T-helper 17 cell (primary cell): ENCODE results near the gene ZBTB7B. TPM values are rescaled to one million over a fixed set of nuclear protein-coding genes. Genes with fewer than 3 reads are reported as not detected.

Source experiments
- ATAC-seq: fragments of 150-1000 bp; cut with Tn5 transposase; 2 replicates; pipeline ENCODE4 v1.10.0; 2021; ENCODE audit warnings: mild to moderate bottlenecking, moderate library complexity
- DNase-seq, 3 donors: peaks; one replicate each; pipeline versions ENCODE4 v3.0.0 to v3.0.0-alpha.2; 2020 to 2021
- H3K9me3 ChIP-seq: one replicate; pipeline ENCODE4 v1.7.0; 2013; ENCODE audit warnings: low read length, mild to moderate bottlenecking; ENCODE audit not compliant: control insufficient read depth, poor library complexity, severe bottlenecking
- H3K27ac Mint-ChIP-seq: one replicate; pipeline ENCODE4 v1.8.0; 2022; ENCODE audit warnings: mild to moderate bottlenecking, moderate library complexity, mixed read lengths
- H3K27me3 Mint-ChIP-seq: one replicate; pipeline ENCODE4 v1.8.0; 2022; ENCODE audit warnings: mixed read lengths
- H3K36me3 Mint-ChIP-seq: one replicate; pipeline ENCODE4 v1.8.0; 2022; ENCODE audit warnings: low read depth, mixed read lengths
- H3K4me1 Mint-ChIP-seq: one replicate; pipeline ENCODE4 v1.8.0; 2022; ENCODE audit warnings: mild to moderate bottlenecking, mixed read lengths
- H3K4me3 Mint-ChIP-seq: one replicate; pipeline ENCODE4 v1.8.0; 2022; ENCODE audit warnings: mild to moderate bottlenecking, moderate library complexity, mixed read lengths
- total RNA-seq, 4 donors: library from RNA in 2 of 4; stranded (reverse) in 2 of 4; gene quantifications; one replicate each; pipeline ENCODE4 v1.2.3 and lab custom pipeline; 2022 to 2026

ZBTB7B gene
- total RNA-seq, 2 donors from 2014 or later: 63.8 to 73.6 TPM

DNA sequence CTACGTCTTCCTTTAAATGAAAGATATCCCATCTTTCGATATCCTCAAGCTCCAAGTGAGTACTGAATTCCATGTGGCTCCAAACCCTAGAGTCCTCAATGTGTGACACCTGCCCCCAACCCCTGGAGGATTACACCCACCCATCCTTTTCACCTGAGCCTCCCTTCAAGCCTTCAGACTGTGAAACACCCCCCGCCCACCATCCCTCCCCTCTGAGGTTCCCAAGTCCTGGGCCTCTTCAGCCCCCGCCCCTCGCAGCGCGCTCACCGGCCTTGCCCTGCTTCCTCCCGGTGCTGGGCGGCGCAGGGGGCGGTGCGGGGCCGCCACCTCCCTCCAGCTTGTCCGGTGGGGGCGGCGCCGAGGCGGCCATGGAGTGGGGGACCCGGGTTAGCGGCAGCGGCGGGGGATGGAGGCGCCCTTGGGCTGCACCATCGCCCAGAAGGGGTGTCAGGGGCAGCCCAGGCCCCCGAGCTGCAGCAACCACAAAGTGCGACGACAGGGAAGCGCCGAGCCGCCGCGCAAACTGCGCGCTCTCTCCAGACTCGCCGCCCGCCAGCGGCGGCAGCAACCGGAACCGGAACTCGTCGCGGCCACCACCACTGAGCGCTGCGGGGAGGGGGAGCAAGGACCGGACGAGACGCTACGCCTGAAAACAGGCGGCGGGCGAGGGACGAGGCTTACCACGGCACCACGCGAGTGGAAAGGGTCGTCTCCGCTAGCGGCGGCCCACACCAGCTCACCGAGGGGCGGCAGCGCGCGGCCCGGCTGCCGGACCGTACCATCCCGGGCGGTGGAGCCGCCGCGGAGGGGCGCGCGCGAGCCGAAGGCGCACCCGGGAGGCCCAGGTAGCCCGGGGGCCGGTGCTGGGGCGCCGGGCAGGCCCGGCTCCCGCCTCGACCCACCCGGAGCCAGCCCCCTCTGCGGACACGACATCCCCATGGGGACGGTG, 41.1 kb upstream of the ZBTB7B start, which contains the start of gene PYGO2:
TSS of gene PYGO2 (minus strand) at position 576 of the 949 bp plus-strand sequence. CDS start at position 370, 206 bp downstream.
- H3K36me3 Mint-ChIP-seq: peaks cover 3% of the 10 kb centered on the region
- H3K4me1 Mint-ChIP-seq: peaks cover 29% of the 10 kb centered on the region

DNA sequence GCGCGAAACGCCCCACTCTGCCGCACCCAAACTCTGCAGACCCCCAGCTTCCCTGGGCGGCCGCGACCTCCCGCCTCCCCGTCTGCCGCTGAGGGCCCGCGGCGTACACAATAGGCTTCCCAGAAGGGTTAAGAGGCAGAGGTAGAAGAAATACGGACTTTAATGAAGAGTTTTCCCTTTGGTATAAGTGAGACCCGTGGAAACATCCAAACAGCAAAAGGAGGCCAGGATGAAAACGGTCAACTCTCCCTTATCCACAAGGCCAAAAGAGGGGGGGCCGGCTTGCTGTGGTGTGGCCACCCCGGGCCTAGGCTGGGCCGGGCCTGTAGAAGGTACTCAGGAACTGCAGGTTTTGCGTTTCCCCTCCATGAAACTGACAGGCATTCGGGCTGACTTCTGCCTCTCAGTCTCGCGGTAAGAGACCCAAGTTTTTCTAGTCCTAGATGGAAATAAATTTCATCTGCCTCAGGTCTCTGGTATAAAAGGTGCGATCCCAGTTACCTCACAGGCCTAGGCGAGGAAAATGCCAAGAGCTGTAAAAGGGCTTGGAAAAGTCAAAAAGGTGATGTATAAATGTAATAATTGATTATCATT, 40.3 kb upstream of the ZBTB7B start:
- H3K36me3 Mint-ChIP-seq: peaks cover 3% of the 10 kb centered on the region
- H3K4me3 Mint-ChIP-seq: peak overlapping the region; percentile 85
- H3K27ac Mint-ChIP-seq: peak overlapping the region; percentile 92
- no peaks in the 10 kb centered on the region for H3K27me3 Mint-ChIP-seq
- peaks cover 30% of the 10 kb centered on the region for H3K4me1 Mint-ChIP-seq
- no peaks in the 10 kb centered on the region for H3K9me3 ChIP-seq
- ATAC-seq (peak; percentile 20), DNase-seq (no peak)

More for the DNA sequence above, 41.1 kb upstream of the ZBTB7B start, which contains the start of gene PYGO2:
- no peaks in the 10 kb centered on the region for H3K9me3 ChIP-seq
- ATAC-seq (peak; percentile 80), DNase-seq (peak; percentile 71 to 81 (median 79))
- Mint-ChIP-seq H3K27me3 (no peaks in the 10 kb centered on the region), H3K27ac (peak within 1 kb of the TSS; percentile 92), H3K4me3 (peak within 1 kb of the TSS; percentile 95)

DNA sequence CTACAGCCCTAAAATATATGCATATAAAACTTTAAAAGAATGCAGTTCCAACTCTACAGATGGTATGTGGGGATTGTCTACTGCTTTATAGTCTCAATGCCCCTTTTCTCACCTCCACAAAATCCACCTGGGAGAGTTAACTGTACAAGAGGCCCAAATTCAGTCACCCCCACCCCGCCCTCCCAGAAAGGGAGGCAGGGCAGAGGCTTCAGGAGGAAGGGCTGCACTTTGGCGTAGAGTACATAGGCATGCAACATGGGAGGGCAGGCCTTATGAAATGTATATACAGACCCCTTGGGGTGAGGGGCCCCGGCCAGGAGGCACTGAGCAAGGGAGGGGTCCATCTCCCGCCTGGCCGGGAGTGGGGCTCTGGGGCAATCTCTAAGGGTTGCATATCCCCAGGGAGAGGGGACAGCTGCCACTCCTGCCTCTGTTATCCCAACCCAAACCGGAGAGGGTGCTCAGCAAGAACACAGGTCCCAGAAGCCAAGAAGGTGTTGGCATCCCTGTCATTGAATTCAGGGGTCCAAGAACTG, 39.7 kb upstream of the ZBTB7B start:
- peak overlapping the region; percentile 85 for H3K4me3 Mint-ChIP-seq
- no peaks in the 10 kb centered on the region for H3K27me3 Mint-ChIP-seq
- peaks cover 3% of the 10 kb centered on the region for H3K36me3 Mint-ChIP-seq
- peaks cover 31% of the 10 kb centered on the region for H3K4me1 Mint-ChIP-seq
- H3K9me3 ChIP-seq: no peaks in the 10 kb centered on the region
- no peak for DNase-seq
- peak overlapping the region; percentile 92 for H3K27ac Mint-ChIP-seq
- ATAC-seq: no peak

DNA sequence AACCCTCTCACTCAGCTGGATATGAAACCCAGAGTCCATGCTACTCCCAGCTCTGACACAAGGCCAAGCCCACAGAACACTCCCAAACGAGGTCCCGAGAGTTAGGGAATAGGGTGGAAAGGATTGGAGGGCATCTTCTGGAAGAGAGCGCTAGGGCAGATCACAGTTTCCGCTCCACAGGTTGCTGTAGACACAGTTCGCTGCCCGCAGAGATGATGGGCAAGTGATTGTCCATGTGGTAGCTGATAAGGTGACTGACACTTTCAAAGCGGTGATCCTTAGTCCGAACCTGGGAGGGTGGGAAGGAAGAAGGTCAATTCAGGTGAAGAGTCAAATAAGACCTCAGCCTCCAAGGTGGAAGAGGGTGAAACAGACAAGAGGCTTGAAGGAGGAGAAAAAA, 39.0 kb upstream of the ZBTB7B start:
- H3K4me1 Mint-ChIP-seq: peaks cover 31% of the 10 kb centered on the region
- H3K4me3 Mint-ChIP-seq: peak overlapping the region; percentile 61
- ATAC-seq (no peak), DNase-seq (no peak)
- H3K9me3 ChIP-seq: no peaks in the 10 kb centered on the region
- no peaks in the 10 kb centered on the region for H3K27me3 Mint-ChIP-seq
- peaks cover 6% of the 10 kb centered on the region for H3K36me3 Mint-ChIP-seq
- peak overlapping the region; percentile 66 for H3K27ac Mint-ChIP-seq

DNA sequence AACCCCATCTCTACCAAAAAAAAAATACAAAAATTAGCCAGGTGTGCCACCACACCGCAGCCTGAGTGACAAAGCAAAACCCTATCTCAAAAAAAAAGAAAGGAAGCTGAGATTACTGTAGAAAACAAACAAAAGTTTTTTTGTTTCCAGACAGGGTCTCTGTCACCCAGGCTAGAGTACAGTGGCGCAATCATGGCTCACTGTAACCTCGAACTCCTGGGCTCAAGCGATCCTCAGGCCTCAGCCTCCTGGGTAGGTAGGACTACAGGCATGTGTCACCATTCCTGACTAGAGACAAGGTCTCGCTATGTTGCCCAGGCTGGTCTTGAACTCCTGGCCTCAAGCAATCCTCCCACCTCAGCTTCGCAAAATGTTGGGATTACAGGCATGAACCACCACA, 38.2 kb upstream of the ZBTB7B start:
- ATAC-seq (no peak), DNase-seq (no peak)
- H3K4me3 Mint-ChIP-seq: no peak overlapping the region
- no peaks in the 10 kb centered on the region for H3K27me3 Mint-ChIP-seq
- H3K4me1 Mint-ChIP-seq: peaks cover 29% of the 10 kb centered on the region
- peak overlapping the region; percentile 66 for H3K27ac Mint-ChIP-seq
- H3K36me3 Mint-ChIP-seq: peaks cover 11% of the 10 kb centered on the region
- no peaks in the 10 kb centered on the region for H3K9me3 ChIP-seq

DNA sequence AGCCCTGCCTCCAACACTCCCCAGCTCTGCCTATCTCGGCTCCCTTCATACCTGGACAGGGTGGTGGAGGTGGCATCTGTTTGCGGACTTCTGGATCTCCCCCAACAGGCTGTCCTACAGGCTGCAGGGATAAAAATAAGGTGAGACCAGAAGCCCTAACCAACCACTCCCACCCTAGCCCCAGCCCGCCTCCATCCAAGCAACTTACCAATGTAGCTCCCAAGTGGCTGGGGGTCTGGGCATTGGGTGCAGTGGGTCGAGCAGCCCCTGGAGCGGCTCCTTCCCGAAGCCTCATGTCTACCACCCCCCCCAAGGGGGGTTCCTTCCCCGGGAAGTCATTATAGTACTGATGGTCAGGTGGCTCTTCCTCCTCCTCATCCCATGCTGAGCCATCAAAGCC, 36.5 kb upstream of the ZBTB7B start:
- H3K4me1 Mint-ChIP-seq: peaks cover 24% of the 10 kb centered on the region
- H3K9me3 ChIP-seq: no peaks in the 10 kb centered on the region
- DNase-seq (no peak), ATAC-seq (no peak)
- H3K27ac Mint-ChIP-seq: no peak overlapping the region
- H3K27me3 Mint-ChIP-seq: no peaks in the 10 kb centered on the region
- peaks cover 12% of the 10 kb centered on the region for H3K36me3 Mint-ChIP-seq
- no peak overlapping the region for H3K4me3 Mint-ChIP-seq

DNA sequence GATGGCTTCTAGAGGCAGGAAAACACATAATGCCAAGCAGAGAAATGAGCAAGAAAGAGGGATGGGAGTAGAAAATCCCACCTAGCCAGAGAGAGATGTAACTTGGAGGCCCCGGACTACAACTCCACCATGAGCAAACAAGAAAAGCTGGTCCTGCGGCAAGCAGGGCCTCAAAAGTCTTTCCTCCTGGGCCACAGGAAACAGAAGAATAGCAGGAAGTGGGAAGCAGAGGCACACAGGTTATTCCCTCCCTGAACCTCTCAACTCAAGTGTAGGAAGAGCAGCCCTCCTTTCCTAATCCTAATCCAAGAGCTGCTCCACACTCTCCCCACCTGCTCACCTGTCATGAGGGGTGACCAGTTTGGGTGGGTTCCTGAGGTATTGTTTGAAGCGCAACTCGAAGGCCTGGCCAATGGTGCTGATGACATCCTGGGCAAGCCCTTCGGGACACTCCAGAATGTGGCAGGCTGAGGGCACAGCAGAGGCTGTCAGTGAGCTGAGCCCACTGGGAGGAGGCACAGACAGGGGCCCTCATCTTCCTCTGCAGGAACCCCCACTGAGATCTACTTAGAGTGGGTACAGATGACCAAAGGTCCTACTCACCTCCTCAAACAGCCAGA, 35.2 kb upstream of the ZBTB7B start:
- H3K4me1 Mint-ChIP-seq: peaks cover 32% of the 10 kb centered on the region
- DNase-seq (no peak), ATAC-seq (no peak)
- H3K9me3 ChIP-seq: no peaks in the 10 kb centered on the region
- peak overlapping the region; percentile 87 for H3K27ac Mint-ChIP-seq
- no peak overlapping the region for H3K4me3 Mint-ChIP-seq
- H3K36me3 Mint-ChIP-seq: peaks cover 12% of the 10 kb centered on the region
- H3K27me3 Mint-ChIP-seq: no peaks in the 10 kb centered on the region

DNA sequence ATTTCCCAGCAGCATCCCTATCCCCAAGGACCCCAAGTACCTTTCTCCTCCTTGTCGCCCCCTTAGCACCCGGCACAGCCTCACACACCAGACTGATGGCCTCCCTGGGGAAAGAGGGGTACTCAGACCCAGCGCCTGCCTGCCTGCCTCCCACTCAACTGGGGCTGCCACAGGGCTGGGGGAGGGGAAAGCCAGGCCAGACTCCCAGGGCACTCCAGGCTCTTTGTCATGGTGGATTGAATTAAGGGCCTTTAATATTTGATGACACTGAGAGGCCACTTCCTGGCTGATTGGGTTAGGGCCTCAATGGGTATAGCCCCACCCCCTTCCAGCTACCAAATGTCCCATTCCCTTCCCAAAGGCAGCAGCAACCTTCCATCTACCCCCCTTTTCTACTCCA, 33.9 kb upstream of the ZBTB7B start:
- no peaks in the 10 kb centered on the region for H3K27me3 Mint-ChIP-seq
- ATAC-seq (no peak), DNase-seq (no peak)
- no peaks in the 10 kb centered on the region for H3K9me3 ChIP-seq
- H3K4me3 Mint-ChIP-seq: no peak overlapping the region
- peak overlapping the region; percentile 87 for H3K27ac Mint-ChIP-seq
- H3K36me3 Mint-ChIP-seq: peaks cover 11% of the 10 kb centered on the region
- H3K4me1 Mint-ChIP-seq: peaks cover 30% of the 10 kb centered on the region

DNA sequence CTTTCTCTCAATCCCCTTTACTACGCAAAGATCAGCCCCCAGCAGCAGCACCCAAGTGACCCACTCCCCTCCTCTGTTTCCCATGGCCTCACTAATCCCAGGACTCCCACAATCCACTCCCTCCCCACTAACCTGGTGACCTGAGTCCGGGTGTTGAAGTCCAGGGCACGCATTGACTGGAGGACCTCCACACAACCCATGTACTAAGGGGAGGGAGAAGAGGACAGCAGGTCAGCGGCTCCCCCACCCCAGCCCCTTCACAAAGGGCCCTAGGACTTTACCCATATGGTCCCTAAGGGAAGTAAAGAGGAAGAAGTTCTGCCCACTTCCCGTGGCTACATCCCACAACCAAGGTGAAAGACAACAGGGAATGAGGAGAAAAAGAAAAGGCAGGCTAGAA, 33.4 kb upstream of the ZBTB7B start:
- ATAC-seq (no peak), DNase-seq (no peak)
- peaks cover 9% of the 10 kb centered on the region for H3K36me3 Mint-ChIP-seq
- H3K4me3 Mint-ChIP-seq: no peak overlapping the region
- peak overlapping the region; percentile 87 for H3K27ac Mint-ChIP-seq
- peaks cover 27% of the 10 kb centered on the region for H3K4me1 Mint-ChIP-seq
- no peaks in the 10 kb centered on the region for H3K9me3 ChIP-seq
- no peaks in the 10 kb centered on the region for H3K27me3 Mint-ChIP-seq

DNA sequence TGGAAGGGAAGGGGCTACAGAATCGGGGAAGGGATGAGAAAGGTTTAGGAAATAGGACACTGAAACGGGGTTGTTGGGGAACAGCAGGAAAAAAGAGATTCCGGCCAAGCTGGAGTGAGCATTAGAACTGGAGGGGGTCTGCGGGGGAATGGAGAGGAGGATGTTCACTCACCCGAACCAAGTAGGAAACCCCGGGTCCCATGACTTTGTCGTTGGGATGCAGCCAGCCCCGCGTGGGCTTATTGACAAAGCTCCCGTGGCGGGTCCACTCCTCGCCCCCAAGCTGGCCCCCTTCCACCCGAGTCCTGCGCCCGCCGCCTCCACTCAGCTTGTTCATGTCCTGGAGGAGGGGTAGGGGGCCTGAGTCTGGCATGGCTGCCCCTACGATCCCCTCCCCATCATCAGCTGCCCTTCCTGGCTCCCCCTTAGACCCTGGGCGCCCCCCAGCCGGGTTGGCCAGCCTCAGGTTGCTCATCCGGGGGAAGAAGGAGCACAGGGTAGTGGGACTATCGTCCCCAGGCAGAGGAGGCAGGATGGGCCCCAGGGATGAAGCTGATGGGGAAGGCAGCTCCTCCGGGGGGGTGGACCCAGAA, 32.6 kb upstream of the ZBTB7B start:
- Mint-ChIP-seq H3K27ac (peak overlapping the region; percentile 87), H3K36me3 (peaks cover 9% of the 10 kb centered on the region), H3K27me3 (no peaks in the 10 kb centered on the region), H3K4me1 (peaks cover 27% of the 10 kb centered on the region), H3K4me3 (no peak overlapping the region)
- ATAC-seq (no peak), DNase-seq (no peak)
- H3K9me3 ChIP-seq: no peaks in the 10 kb centered on the region

DNA sequence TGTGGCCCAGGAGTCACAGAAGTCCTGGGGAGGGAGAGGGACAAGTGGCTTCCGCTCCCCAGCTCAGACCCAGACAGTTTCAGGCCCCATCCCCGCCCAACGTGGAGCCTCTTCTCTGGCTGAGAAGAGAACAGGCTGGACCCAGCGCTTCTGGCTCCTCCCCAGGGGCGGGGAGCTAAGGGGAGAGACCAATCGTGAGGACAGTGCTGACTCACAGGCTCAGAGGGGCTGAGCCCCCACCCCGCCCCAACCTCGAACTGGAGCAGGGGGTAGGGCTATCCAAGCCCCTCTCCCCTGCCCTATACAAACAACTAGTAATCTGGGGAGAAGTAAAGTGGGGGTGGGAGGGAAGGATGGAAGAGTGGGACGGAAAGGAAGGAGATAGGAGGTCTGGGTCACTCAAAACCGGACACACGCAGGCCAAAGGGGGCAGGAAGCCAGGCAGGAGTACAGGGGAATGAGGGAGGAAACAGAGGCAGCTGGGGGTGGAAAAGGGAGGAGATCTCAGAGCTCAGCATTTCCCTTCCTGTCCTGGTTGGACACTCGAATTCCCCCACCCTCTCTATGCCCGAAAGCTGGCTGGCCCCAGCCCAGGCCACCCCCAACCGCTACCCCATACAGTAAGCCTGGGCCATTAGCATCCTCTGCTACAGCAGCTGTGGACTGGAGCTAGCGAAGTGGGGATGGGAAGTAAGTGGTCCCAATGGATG, 31.8 kb upstream of the ZBTB7B start, which contains the start of gene SHC1:
TSS of gene SHC1 (minus strand) at position 117 of the 710 bp plus-strand sequence. CDS start 221 bp downstream, outside the sequence.
- no peak for ATAC-seq
- Mint-ChIP-seq H3K4me1 (peaks cover 27% of the 10 kb centered on the region), H3K36me3 (peaks cover 9% of the 10 kb centered on the region), H3K4me3 (peak within 1 kb of the TSS; percentile 57), H3K27me3 (no peaks in the 10 kb centered on the region), H3K27ac (peak within 1 kb of the TSS; percentile 87)
- no peak for DNase-seq
- no peaks in the 10 kb centered on the region for H3K9me3 ChIP-seq

DNA sequence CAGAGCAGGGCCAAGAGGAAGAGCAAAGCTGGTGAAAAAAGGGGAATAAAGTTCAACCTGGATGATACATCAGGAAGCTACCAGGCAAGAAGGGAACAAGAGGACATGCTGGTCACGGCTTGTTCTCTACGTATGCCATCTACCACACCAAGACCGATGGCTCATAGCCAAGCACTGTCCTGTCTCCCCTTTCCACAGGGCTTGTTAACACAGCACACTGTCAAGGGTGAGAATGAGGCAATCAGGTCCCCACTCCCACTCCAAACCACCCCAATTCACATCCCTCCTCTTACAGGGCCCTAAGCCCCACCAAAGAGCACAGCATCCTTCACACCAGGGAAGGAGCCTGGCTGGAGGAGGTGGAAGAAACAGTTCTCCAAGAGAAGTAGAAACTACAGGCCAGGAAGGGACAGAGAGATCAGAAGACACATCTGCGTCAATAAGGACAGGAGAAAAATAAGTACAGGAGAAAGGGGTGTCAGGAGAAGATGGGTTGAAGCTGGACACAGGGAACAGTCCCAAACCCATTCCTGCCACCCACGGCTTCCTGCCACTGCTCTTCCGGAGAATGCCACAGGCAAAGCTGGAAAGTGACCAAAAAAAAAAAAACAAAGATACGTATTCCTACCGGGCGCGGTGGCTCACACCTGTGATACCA, 31.1 kb upstream of the ZBTB7B start:
- no peak for ATAC-seq
- H3K9me3 ChIP-seq: no peaks in the 10 kb centered on the region
- Mint-ChIP-seq H3K4me1 (peaks cover 27% of the 10 kb centered on the region), H3K36me3 (peaks cover 9% of the 10 kb centered on the region), H3K4me3 (peak overlapping the region; percentile 57), H3K27ac (no peak overlapping the region), H3K27me3 (no peaks in the 10 kb centered on the region)
- no peak for DNase-seq
